H1 (cell line): ENCODE results near the gene NR3C1.

Source experiments
- ATF2 ChIP-seq: IDR thresholded peaks from 2 replicates; pipeline ENCODE4 v1.6.1; 2012; ENCODE audit warnings: low read length, inconsistent platforms
- CTBP2 ChIP-seq: IDR thresholded peaks from 2 replicates; pipeline ENCODE4 v1.7.0; 2011; ENCODE audit warnings: borderline replicate concordance, mild to moderate bottlenecking, moderate library complexity, mixed read lengths, low read length; ENCODE audit not compliant: insufficient read depth, insufficient read length
- EP300 ChIP-seq, 2 experiments: IDR thresholded peaks; 1 replicate in 1 of 2; 2 replicates in 1 of 2; pipeline ENCODE4 v1.6.1; 2011 to 2012; ENCODE audit warnings: low read depth in 2 of 2, low read length in 2 of 2, mild to moderate bottlenecking in 2 of 2, borderline replicate concordance in 1 of 2, inconsistent platforms in 1 of 2, moderate library complexity in 1 of 2
- EZH2 ChIP-seq: fragments of 200-600 bp; sonication (generic); IDR thresholded peaks from 2 replicates; pipeline ENCODE4 v1.7.1; 2012; ENCODE audit warnings: low read depth, mild to moderate bottlenecking, moderate library complexity, low read length, inconsistent platforms; ENCODE audit not compliant: severe bottlenecking
- HDAC2 ChIP-seq, 2 experiments: fragments of 300-600 bp in 1 of 2; sonication (generic) in 1 of 2; IDR thresholded peaks; 2 replicates each; pipeline ENCODE4 v1.6.1; 2011 to 2012; ENCODE audit warnings: low read depth in 2 of 2, low read length in 2 of 2, mild to moderate bottlenecking in 2 of 2, moderate library complexity in 2 of 2, borderline replicate concordance in 1 of 2, inconsistent platforms in 1 of 2
- JUND ChIP-seq: IDR thresholded peaks from 2 replicates; pipeline ENCODE4 v1.6.1; 2011; ENCODE audit warnings: mild to moderate bottlenecking, improper control_type of control experiment, low read length
- MAFK ChIP-seq: IDR thresholded peaks from 2 replicates; pipeline ENCODE4 v1.6.1; 2012; ENCODE audit warnings: low read depth, mild to moderate bottlenecking, improper control_type of control experiment, low read length
- NRF1 ChIP-seq: IDR thresholded peaks from 2 replicates; pipeline ENCODE4 v1.6.1; 2011; ENCODE audit warnings: mild to moderate bottlenecking, low read depth, low read length, improper control_type of control experiment
- POLR2A ChIP-seq, 2 experiments: IDR thresholded peaks; 1 replicate in 1 of 2; 2 replicates in 1 of 2; pipeline ENCODE4 v1.6.1; 2011; ENCODE audit warnings: low read depth in 2 of 2, low read length in 2 of 2, mild to moderate bottlenecking in 2 of 2; ENCODE audit errors: control extremely low read depth in 1 of 2
- RFX5 ChIP-seq: IDR thresholded peaks from 2 replicates; pipeline ENCODE4 v1.6.1; 2011; ENCODE audit warnings: low read depth, low read length, improper control_type of control experiment, borderline replicate concordance
- SRF ChIP-seq: IDR thresholded peaks from 2 replicates; pipeline ENCODE4 v1.6.1; 2011; ENCODE audit warnings: mild to moderate bottlenecking, low read depth, low read length, moderate library complexity
- ZNF274 ChIP-seq: IDR thresholded peaks from 2 replicates; pipeline ENCODE4 v1.7.0; 2012; ENCODE audit warnings: low read length, borderline replicate concordance; ENCODE audit errors: extremely low read depth
- TF ChIP-seq, protein P1 (sequence below), 3 experiments: IDR thresholded peaks; 1 replicate in 2 of 3; 2 replicates in 1 of 3; pipeline versions ENCODE4 v1.5.1 to v1.6.1; 2011; ENCODE audit warnings: low read length in 3 of 3, mild to moderate bottlenecking in 3 of 3, inconsistent platforms in 2 of 3, low read depth in 1 of 3, moderate library complexity in 1 of 3; ENCODE audit not compliant: insufficient read depth in 1 of 3; ENCODE audit errors: control extremely low read depth in 1 of 3

GRCh38 chr5:143386725-143387124 lies 16.8 kb downstream of the NR3C1 start:
- TF ChIP-seq, protein P1, sequence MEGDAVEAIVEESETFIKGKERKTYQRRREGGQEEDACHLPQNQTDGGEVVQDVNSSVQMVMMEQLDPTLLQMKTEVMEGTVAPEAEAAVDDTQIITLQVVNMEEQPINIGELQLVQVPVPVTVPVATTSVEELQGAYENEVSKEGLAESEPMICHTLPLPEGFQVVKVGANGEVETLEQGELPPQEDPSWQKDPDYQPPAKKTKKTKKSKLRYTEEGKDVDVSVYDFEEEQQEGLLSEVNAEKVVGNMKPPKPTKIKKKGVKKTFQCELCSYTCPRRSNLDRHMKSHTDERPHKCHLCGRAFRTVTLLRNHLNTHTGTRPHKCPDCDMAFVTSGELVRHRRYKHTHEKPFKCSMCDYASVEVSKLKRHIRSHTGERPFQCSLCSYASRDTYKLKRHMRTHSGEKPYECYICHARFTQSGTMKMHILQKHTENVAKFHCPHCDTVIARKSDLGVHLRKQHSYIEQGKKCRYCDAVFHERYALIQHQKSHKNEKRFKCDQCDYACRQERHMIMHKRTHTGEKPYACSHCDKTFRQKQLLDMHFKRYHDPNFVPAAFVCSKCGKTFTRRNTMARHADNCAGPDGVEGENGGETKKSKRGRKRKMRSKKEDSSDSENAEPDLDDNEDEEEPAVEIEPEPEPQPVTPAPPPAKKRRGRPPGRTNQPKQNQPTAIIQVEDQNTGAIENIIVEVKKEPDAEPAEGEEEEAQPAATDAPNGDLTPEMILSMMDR (IDR thresholded peaks at IDR 0.05; ENCODE audit: control extremely low read depth in 1 of 3, insufficient read depth in 1 of 3, low read depth in 1 of 3, low read length in 3 of 3): no peak
- TF ChIP-seq POLR2A (IDR thresholded peaks at IDR 0.05; ENCODE audit: control extremely low read depth in 1 of 2, low read depth in 2 of 2, low read length in 2 of 2) (no peak), EP300 (IDR thresholded peaks at IDR 0.05; ENCODE audit: borderline replicate concordance in 1 of 2, low read depth in 2 of 2, low read length in 2 of 2) (no peak), ZNF274 (no peak), ATF2 (no peak), RFX5 (no peak), NRF1 (no peak), MAFK (no peak), HDAC2 (IDR thresholded peaks at IDR 0.05; ENCODE audit: borderline replicate concordance in 1 of 2, low read depth in 2 of 2, low read length in 2 of 2) (no peak), CTBP2 (no peak), SRF (no peak), EZH2 (no peak), JUND (no peak)
